Frontal cortex (tissue), 4 donors: ENCODE results near the gene ROBO1. TPM values are rescaled to one million over a fixed set of nuclear protein-coding genes. Genes with fewer than 3 reads are reported as not detected.

Experiments used
- DNase-seq, 2 donors: peaks; one replicate each; pipeline ENCODE4 v3.0.0; 2012; ENCODE audit warnings: low spot score in 2 of 2
- FAIRE-seq: peaks from 2 replicates; lab custom pipeline; 2012; peaks lifted over from hg19 to GRCh38; lab: Jason Lieb, UNC
- total RNA-seq: library from RNA; depleted of rRNA; stranded (reverse); fragments of >200 nt; gene quantifications from one replicate; pipeline ENCODE4 v1.2.3, GENCODE V29; 2014
- donor health status: control.
- donor health status: control.
- donor health status: control.

ROBO1 gene
- total RNA-seq, 1 donor from 2014 or later: 296 TPM

DNA sequence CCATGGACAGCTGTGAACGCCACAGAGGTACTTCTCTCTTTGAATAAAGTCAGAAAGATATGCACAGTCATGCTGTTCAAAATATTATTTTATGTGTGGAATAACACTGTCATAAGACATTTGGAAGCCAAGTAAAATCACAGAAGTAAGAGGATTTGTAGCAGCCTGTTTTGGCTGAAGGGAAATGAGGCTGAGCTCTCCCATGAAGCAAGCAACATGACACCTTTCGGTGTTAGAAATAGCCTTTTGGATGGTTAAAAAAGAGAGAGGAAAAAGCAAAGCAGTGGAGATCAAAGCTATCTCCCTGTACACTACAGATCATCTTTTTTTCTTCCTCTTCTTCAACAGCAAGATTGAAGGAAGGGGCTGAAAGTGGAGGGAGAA, 755.3 kb downstream of the ROBO1 start:
- FAIRE-seq (no peak), DNase-seq (no peak)

DNA sequence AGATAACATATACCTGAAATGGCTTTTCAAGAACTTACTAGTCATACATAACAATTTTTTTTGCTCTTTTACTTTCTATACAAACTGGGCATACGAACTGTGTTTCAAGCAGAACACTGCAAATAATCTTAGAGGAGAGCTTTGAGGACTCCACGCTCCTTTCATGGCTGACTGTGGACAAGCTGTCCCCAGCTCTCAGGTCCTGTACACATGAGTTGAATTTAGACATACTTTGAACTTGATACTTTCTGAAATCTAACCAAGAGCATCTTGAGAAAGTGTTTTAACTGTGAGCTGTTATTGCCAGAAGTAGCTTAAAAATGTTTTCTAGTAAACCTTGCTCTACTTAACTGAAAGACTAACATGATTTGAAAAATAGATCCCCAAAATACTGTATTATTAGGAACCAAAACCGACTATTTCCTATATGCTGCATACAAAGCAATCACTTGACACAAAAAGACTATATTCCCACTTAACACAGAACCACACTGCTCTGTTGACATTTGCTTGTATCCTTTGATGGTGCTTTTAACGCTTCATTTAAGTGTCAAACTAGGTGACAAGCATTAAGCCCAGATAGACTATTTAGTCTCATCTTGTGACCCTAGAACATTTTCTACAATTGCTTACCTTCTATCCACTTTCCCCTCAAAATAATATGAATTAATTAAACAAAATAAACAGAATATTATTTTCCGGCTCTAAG, 755.8 kb downstream of the ROBO1 start:
- no peak for FAIRE-seq

DNA sequence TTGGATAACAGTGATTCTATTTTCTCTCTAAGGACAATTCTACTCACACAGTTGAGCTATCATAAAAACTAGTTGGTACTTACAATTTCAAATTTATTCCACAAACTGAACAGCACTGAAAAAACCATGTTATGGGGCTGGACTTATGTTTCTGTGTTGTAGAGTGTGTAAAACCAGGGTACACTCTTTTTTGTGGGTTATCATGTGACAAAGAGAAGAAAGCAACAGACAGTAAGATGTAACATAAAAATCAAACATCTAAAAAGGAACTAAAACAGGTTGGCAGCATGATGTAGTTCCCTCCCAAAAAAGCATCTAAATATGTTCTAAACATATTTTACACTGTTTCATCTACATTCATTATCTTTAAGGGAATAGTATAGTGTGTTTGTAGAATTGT, 757.9 kb downstream of the ROBO1 start:
- DNase-seq (no peak), FAIRE-seq (no peak)

More for the DNA sequence above, 755.8 kb downstream of the ROBO1 start:
- no peak for DNase-seq

DNA sequence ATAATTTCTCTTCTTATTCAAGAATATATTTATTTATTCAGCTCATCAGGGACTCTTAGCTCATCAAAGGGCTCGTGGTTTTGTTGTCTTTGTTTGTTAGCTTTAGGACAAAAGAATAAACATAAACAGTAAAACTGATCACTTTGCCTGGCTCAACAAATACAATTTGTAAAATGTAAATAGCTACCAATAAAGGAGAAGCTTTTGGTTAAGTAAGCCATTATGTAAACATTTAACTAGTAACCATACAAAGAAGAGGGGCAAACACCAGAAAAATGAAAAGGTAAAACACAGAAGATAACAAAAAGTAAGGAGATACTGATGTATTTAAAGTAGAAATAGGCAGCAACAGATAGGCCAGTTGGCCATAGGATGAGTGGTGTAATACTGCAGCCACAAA, 761.7 kb downstream of the ROBO1 start:
- FAIRE-seq: no peak
- no peak for DNase-seq

DNA sequence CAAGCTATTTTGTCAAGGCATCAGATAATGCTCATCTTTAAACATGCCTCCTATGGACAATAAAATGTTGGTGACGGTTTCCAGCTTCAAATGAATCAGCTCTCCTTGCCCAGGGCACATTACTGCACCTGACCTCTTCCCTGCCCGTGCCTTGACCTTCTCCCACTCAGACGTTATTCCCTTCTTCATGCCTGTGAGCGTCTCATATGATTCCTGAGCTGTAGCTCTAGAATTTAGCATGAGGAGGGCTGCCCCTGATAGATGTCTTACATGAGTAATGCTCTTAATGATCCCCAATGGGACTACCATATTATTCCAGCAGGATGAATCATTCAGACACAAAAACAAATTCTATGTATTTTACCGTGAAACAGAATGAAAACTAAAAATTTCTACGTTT, 762.7 kb downstream of the ROBO1 start:
- DNase-seq (no peak), FAIRE-seq (no peak)

DNA sequence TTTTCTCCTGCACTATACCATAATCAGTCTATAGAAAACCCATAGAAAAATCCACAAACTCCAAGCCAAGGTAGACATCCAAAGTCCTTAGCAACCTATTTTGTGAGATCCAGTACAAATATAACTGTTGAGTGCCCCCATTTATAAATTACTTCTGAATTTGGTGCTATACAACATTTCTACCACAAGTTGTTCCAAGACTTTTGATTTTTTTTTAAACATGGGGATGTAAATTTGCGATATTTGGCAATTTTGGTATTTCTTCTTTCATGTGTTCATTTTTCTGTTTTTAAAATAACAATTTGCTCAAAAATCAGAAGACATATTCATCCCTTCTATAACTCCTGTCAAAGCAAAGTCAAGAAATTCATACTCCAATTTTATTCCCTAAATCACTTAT, 763.8 kb downstream of the ROBO1 start:
- no peak for DNase-seq
- FAIRE-seq: no peak

DNA sequence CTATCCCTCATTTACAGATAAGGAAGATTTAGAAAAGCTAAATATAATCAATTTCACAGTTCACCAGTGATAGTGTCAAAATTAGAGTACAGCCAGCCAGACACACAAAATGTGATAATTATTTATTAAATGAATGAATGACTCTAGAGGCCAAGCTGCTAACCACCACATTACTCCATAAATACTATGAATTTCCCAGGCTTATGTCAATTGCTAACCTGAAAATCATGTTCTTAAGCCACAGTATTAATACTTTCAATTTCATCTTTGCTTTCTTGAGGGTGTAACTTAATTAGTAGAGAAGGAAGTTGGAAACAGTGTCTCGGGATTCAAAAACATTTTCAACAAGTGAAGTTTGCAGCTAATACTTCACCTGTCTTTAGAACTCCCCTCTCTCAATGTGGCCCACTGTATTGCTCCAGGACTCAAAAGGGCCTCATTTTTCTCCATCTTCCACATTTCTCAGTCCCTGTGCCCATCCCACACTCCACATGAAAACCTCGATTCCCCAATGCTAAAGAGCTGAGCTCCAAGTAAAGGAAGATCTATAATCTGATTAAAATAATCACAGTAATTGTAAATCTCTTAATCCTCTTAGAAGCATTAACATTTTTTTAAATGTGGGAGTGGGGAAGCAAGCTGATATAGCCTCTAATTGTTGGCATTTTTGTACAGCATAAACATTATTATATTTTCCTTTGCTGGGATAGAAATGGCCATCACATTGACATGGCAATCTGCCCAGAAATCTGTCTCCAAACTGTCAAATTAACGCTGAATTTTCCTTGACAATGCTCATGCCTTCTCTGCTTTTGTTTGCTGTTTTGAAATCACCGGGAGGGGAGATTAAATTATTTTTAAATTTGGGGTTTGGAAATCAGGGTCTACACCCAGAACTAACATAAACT, 765.1 kb downstream of the ROBO1 start:
- DNase-seq (no peak), FAIRE-seq (no peak)

DNA sequence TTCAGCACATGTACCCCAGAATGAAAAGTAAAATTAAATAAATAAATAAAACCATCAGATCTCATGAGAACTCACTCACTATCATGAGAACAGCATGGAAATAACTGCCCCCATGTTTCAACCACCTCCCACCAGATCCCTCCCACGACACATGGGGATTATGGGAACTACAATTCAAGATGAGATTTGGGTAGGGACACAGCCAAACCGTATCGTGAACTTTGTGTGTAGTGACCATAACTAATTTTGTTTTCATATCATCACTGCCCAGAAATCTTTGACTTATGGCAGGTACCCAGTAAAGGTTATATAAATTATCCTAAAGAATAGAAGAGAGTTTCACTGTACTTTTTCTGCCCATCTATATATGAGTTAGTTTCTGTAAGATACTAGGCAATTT, 766.5 kb downstream of the ROBO1 start:
- DNase-seq: no peak
- no peak for FAIRE-seq

DNA sequence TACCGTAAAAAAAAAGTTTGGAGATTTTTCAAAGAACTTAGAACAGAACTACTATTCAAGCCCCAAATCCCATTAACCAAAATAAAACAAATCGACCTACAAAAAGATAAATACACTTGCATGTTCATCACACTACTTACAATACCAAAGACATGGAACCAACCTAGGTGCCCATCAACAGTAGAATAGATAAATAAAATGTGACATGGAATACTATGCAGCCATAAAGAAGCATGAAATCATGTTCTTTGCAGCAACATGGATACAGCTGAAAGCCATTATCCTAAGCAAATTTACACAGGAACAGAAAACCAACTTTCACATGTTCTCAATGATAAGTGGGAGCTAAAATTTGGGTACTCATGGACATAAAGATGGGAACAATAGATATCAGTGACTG, 768.7 kb downstream of the ROBO1 start:
- no peak for FAIRE-seq

DNA sequence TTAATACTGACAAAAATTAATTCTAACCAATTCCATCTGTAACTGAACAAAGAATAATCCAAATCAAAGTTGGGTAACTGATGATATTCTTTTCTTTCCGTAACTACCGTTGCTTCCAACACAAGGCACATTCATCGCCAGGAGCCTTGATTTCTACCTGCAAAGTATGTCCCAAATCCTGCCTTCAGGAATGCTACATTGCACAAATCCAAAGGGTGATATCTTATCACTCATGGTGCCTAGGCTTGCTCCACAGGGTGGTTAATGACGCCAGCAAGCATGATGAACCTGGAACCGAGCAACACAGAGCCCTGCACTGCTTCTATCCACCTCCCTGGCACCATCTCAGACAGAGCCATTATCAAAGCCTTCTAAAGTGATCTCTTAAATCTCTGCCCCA, 772.7 kb downstream of the ROBO1 start:
- DNase-seq (no peak), FAIRE-seq (no peak)

More for the DNA sequence above, 768.7 kb downstream of the ROBO1 start:
- no peak for DNase-seq

DNA sequence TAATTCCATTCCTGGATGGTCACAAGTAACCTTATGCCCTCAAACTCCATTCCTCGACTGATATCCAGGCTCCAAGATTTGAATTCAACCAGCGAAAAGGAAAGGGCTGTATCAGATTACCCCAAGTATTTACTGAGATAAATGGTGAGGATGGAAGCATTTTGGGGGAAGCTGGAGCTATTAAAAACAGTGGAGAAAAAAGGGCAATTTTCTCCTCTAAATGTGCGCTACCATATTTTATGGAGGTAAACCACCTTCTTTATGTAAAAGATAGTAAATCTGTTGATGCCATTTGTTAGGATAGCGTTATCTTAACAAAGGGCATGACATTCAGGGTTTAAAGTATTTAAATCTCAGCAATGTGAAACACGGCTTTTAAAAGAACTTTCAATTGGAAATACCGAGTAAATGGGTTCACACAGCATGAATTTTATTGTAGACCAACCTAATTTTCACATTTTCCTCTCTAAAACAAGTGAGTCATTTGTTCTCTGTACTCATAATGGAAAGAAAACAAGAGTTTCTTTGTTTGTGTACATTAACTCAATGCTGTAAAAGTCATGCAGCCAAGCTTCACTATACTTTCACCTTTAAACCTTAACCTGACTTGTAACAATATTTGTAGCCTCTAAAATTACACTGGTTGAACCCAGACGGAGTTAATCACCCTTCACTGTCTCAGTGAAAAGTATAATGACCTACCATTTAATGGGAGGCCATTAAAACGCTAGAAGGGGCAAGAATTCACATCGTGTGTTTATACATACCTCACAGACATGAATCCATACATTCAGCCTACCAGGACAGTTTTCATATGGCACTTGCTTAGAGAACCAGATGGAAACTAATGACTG, 773.4 kb downstream of the ROBO1 start:
- FAIRE-seq (no peak), DNase-seq (no peak)

DNA sequence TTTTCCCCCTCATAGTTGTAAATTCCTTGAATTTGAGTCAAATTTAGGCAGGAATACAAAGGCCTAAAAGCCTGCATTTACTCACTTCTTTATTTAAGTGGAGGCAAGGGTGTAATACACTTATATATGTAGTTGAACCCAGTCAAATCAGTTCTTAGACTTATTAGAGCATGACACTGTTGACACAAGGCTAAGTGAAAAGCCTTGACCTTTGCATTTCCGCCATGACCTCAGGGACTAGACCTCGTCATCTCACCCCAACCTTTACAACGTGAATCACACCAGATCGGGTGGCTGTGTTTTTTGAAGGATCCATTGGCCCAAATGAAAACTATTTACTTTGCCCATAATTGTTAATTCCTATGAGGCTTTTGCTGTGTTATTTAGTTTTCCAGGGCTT, 774.4 kb downstream of the ROBO1 start:
- no peak for DNase-seq
- FAIRE-seq: no peak

DNA sequence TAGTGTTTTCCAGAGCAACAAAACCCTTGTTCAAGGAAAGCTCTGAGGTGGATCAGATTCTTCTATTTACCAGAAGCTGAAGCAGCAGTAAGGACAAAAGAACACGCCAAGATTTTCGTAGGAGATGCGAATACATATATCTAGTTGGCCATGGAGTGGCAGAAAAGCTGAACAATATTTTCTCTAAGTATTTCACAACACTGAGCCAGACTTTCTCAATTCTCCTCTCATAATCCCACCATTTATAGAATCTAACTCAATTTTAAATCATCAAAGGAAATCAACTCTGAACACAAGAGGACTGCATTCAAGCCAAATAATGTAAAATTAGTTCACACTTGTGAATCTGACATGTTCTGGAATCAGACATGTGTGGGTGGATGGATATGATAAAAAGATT, 775.0 kb downstream of the ROBO1 start:
- DNase-seq: no peak
- no peak for FAIRE-seq

DNA sequence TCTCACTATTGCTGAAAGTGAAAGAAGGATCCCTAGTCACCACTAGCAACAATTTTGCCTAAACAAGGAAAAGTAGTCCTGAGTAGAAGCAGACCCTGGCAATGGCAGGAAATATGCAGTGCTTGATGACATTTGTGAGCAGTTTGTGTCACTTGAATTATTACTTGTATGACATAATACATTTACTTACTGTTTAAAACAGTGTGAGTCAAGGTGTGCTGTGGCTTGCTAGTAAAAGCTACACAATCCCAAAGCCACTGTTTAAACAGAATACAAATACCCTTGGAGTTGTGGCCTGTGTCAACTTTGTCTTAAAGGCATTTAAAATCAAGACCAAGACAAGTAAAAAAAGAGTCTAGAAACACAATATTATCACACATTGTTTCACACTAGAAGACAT, 775.4 kb downstream of the ROBO1 start:
- DNase-seq (no peak), FAIRE-seq (no peak)

DNA sequence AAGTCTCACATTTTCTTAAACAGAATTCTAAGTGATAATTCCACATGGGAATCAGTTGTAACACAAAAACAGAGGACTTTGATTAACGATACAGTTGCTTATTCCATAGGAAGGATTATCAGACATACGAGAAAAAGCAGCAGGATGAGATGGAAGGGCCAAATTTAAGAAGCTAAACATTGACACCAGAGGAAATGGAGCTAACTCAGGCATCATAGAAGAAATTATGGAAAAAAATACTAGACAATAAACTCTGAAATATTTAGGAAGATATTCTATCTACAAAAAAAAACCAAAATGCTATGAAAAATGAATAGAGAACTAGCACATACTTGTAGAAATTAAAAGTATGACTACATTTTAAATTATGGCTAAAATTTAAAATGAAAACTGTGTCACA, 776.1 kb downstream of the ROBO1 start:
- no peak for FAIRE-seq
- DNase-seq: no peak

DNA sequence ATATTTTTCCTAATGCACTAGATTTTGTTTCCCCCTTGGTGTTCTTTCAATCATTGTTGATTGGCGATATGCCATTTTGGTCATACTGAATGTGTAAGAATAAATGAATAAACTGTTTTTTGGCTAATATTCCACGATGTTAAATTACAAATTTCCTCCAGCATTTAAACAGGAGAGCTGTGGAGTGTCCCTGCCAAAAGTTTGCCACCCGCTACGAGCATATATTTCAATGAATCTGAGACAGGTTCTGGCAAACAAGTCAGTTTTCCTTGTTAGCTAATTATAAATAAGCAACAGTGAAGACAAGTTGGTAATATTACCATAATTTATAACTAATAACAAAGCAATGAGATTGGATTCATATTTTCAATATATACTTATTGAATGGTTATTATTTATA, 777.6 kb downstream of the ROBO1 start:
- no peak for FAIRE-seq
- no peak for DNase-seq

DNA sequence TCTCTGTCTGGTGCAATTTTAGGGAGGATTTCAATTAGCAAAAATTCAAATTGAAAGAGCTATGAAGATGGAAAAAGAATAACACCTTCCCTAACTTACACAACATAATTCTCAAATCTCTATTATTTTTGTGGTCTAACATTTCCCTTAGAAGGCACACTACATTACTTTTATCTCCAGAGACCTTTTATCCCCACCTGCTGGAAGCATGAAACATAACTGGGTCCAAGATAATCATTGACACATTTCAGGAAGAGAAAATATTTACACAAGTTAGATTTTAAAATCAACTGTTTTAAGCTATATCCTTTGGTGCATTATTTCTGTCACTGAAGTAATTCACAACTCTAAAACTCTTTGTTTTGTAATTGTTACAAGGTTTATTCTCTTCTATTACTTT, 779.5 kb downstream of the ROBO1 start:
- DNase-seq (no peak), FAIRE-seq (peak; percentile 49)

DNA sequence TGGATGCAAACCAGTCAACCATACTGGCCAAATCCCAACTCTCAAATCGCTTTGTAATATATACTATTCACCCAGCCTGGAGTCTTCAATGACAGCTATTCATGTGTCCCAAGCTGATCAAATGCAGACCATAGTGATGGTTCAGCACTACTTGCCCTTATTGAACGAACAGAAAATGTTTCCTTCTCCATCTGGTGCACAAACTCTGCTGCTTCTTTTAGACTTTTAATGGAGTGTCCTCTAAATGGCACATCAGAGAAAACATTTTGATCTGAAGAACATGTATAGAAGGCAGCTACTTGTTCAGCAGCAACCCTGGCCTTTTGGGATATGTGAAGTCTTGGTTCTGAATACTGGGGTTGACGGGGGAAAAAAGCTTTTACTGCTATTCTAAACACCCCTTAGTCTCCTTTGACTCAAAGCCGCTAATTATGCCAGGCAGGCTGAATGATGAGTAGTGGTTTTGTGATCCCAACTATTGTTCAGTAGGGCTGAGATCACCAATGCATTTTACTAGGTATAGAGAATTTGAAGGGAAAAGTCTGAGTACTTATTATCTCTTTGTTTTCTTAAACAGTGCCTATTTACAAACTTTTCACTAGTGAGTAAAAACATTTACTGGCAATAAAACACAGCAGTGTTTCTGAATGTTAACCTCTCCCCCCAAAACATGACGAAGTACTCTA, 781.2 kb downstream of the ROBO1 start:
- DNase-seq: no peak

DNA sequence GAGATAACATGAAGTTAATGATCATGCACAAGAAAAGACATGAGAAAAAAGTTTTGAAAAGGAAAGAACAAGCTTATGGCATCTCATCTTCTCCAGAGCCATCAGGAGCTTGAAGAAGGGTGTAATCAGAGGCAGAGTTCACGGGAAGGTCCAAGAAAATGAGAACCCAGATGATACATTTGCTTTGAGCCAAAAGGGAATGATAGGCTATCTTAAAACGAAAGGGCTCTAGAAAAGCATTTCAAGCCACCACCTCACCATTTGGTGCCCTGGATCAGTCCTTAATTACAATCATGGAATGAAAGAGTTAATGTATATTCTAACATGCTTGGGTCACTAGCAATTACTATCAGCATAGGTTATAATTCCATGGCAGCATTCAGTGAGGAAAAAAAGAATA, 781.8 kb downstream of the ROBO1 start:
- FAIRE-seq (no peak), DNase-seq (no peak)

More for the DNA sequence above, 781.2 kb downstream of the ROBO1 start:
- FAIRE-seq: no peak

DNA sequence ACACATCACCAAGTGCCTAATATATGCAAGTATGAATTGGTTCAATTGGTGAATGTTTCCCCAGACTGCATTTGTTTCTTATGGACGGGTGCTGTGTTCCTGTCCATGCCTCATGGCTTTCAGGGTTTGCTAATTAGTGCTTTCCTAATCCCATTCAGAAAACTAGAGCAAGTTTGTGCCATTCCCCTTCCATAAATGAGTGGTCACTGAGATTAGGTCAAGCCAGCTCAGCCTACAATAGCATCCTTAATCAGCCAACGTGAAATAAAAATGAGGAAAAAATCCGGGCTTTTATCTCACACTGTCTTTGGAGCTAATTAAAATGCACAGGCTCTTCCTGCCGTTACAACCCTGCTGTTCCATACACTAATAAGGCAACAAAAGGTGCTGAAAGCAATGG, 788.8 kb downstream of the ROBO1 start:
- FAIRE-seq (no peak), DNase-seq (no peak)
